Measurements from ENCODE around the gene MAGI2. TPM values are rescaled to one million over a fixed set of nuclear protein-coding genes. Genes with fewer than 3 reads are reported as not detected.

Gene MAGI2
- total RNA-seq, 1 donor from 2014 or later, result 2.5 TPM

DNA sequence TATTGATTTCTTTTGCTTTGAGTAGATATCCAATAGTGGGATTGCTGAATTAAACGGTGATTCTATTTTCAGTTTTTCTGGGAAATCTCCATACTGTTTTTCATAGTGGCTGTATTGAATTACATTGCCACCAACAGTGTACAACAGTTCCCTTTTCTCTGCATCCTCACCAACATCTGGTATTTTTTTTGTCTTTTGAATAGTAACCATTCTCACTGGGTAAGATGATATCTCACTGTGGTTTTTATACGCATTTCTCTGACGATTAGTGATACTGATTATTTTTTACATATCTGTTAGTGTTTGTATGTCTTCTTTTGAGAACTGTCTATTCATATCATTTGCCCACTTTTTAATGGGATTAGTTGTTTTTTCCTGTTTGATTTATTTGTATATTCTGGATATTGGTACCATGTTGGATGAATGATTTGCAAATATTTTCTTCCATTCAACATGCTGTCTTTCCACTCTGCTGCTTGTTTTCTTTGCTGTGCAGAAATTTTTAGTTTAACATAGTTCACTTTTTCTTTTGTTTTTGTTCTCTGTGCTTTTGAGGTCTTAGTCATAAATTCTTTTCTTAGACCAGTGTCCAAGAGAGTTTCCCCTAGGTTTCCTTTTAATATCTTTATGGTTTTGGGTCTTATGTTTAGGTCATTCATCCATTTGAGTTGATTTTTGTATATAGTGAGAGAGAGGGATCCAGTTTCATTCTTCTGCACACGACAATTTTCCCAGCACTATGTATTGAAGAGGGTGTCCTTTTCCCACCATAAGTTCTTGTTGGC is 1070.2 kb downstream of the MAGI2 start:
- TF ChIP-seq, protein P1, sequence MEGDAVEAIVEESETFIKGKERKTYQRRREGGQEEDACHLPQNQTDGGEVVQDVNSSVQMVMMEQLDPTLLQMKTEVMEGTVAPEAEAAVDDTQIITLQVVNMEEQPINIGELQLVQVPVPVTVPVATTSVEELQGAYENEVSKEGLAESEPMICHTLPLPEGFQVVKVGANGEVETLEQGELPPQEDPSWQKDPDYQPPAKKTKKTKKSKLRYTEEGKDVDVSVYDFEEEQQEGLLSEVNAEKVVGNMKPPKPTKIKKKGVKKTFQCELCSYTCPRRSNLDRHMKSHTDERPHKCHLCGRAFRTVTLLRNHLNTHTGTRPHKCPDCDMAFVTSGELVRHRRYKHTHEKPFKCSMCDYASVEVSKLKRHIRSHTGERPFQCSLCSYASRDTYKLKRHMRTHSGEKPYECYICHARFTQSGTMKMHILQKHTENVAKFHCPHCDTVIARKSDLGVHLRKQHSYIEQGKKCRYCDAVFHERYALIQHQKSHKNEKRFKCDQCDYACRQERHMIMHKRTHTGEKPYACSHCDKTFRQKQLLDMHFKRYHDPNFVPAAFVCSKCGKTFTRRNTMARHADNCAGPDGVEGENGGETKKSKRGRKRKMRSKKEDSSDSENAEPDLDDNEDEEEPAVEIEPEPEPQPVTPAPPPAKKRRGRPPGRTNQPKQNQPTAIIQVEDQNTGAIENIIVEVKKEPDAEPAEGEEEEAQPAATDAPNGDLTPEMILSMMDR (IDR thresholded peaks at IDR 0.05; ENCODE audit: insufficient read depth, low read length, poor library complexity, severe bottlenecking), result no peak
- no peak for DNase-seq (ENCODE audit: low read depth)
- Histone ChIP-seq H3K27me3 (ENCODE audit: control insufficient read depth, insufficient read depth, low read length) (no peaks in the 10 kb centered on the region), H3K4me3 (ENCODE audit: low read depth, low read length) (no peak overlapping the region), H3K36me3 (ENCODE audit: control insufficient read depth, insufficient read depth, low read length) (no peaks in the 10 kb centered on the region)

DNA sequence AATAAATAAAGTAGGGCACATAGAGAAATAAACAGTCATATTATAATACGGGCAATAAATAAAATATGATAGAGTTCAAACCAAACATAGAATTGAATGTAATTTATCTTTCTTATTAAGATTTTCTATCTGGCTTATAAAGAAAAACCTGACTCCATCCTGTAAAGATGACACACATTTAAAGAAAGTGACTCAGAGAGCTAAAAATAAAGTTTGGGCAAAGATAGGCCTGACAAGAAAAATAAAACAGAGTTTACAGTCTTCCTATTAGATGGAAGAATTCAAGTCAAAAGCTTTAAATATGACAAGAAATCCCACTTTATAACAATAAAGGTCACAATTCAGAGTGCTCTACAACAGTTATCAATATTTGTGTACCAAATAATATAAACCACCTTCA is 1074.3 kb downstream of the MAGI2 start:
- no peak for DNase-seq (ENCODE audit: low read depth)

DNA sequence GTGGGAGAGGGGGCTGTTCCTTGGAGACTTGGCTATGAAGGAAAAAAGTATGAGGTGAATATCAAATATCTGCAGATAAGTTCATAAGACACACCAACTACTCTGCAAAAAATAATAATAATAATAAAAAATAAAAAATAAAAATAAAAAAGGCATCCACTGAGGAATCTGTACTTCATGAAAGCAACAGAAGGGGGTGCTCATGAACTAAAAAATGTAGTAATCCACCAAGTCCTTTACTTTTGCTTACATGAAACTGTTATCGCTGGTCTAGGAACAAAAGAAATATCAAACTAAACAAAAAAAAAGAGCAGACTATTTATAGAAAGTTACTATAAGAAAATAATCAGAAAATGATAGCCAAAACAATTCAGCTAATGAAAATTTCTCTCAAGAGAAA is 1075.9 kb downstream of the MAGI2 start:
- Histone ChIP-seq H3K4me3 (ENCODE audit: low read depth, low read length) (no peak overlapping the region), H3K27me3 (ENCODE audit: control insufficient read depth, insufficient read depth, low read length) (no peaks in the 10 kb centered on the region), H3K36me3 (ENCODE audit: control insufficient read depth, insufficient read depth, low read length) (no peaks in the 10 kb centered on the region)
- TF ChIP-seq, protein P1 (IDR thresholded peaks at IDR 0.05; ENCODE audit: insufficient read depth, low read length, poor library complexity, severe bottlenecking), result no peak
- no peak for DNase-seq (ENCODE audit: low read depth)

More for the DNA sequence above, 1074.3 kb downstream of the MAGI2 start:
- H3K36me3 ChIP-seq (ENCODE audit: control insufficient read depth, insufficient read depth, low read length), result no peaks in the 10 kb centered on the region
- TF ChIP-seq, protein P1 (IDR thresholded peaks at IDR 0.05; ENCODE audit: insufficient read depth, low read length, poor library complexity, severe bottlenecking), result no peak
- no peaks in the 10 kb centered on the region for H3K27me3 ChIP-seq (ENCODE audit: control insufficient read depth, insufficient read depth, low read length)
- H3K4me3 ChIP-seq (ENCODE audit: low read depth, low read length), result no peak overlapping the region

DNA sequence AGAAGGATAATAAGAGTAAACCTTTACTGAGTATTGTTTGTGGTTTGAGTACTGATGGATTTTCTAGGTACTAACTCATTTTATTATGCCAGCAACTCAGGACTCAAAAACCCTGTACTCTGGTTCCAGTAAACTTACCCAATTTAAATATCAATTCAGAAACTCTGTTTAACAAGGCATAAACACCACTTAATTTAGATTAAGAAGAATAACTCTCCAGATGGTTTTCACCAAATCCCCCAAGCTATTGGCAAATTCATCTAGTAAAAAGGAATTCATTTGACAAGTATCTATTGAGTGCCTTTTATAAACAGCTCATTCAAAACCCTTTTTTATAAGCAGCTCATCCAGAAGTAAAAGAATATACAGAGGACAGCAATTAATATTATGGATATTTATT is 1082.5 kb downstream of the MAGI2 start:
- no peaks in the 10 kb centered on the region for H3K36me3 ChIP-seq (ENCODE audit: control insufficient read depth, insufficient read depth, low read length)
- no peak for DNase-seq (ENCODE audit: low read depth)
- TF ChIP-seq, protein P1 (IDR thresholded peaks at IDR 0.05; ENCODE audit: insufficient read depth, low read length, poor library complexity, severe bottlenecking), result no peak
- H3K27me3 ChIP-seq (ENCODE audit: control insufficient read depth, insufficient read depth, low read length), result no peaks in the 10 kb centered on the region
- no peak overlapping the region for H3K4me3 ChIP-seq (ENCODE audit: low read depth, low read length)

DNA sequence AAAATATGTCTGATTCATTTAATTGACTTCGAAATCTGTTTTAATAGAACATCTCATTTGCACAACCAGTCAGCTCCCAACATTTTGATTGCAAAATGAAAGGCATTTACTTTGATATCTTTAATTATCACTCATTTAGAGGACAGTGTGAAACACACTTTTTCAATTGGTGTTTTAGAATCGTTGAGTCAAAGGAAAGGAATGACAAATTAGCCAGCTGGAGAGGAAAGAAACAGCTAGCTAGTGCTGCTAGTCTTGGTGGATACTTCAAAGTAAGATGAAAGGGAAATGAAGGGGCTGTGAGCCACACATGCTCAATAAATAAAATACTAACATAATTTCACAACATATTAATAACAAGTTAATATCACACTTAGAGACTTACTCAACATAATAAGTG is 1084.7 kb downstream of the MAGI2 start:
- no peak overlapping the region for H3K4me3 ChIP-seq (ENCODE audit: low read depth, low read length)
- no peak for DNase-seq (ENCODE audit: low read depth)
- TF ChIP-seq, protein P1 (IDR thresholded peaks at IDR 0.05; ENCODE audit: insufficient read depth, low read length, poor library complexity, severe bottlenecking), result no peak
- no peaks in the 10 kb centered on the region for H3K27me3 ChIP-seq (ENCODE audit: control insufficient read depth, insufficient read depth, low read length)
- no peaks in the 10 kb centered on the region for H3K36me3 ChIP-seq (ENCODE audit: control insufficient read depth, insufficient read depth, low read length)

All from kidney epithelial cell (primary cell).